AG09309 (cell line): ENCODE data around the gene BICC1.

Experiments used
- DNase-seq: peaks from one replicate; pipeline ENCODE4 v3.0.0-alpha.2; 2010; ENCODE audit warnings: low read depth
- H3K4me3 ChIP-seq: 2 replicates; pipeline ENCODE4 v1.5.1; 2011; ENCODE audit warnings: mild to moderate bottlenecking, low read depth, low read length, moderate library complexity; ENCODE audit not compliant: control insufficient read depth
- TF ChIP-seq, protein P1 (sequence below): IDR thresholded peaks from 2 replicates; pipeline ENCODE4 v1.5.1; 2011; ENCODE audit warnings: mild to moderate bottlenecking, low read depth, low read length, inconsistent platforms; ENCODE audit not compliant: insufficient read depth, control insufficient read depth; ENCODE audit errors: missing control alignments

The BICC1 gene

DNA sequence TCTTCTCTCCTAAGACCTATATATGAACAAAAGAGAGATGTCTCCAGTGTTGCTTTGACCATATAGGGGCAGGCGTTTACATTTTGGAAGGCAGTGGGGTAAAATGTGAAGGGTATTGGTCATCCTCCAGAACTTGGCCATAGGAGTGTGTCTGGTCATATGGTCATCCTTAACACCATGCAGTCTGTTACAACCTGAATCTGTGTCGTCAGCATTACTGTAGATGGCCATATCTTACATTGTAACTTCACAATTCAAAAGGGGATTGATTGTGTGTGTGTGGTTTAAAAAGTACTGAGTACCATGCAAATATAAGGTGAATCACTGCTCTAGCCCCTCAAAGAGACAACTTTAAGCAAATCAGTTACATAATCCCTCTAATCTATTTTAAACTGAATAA lies 311.7 kb downstream of the BICC1 start:
- no peak for DNase-seq
- TF ChIP-seq, protein P1, sequence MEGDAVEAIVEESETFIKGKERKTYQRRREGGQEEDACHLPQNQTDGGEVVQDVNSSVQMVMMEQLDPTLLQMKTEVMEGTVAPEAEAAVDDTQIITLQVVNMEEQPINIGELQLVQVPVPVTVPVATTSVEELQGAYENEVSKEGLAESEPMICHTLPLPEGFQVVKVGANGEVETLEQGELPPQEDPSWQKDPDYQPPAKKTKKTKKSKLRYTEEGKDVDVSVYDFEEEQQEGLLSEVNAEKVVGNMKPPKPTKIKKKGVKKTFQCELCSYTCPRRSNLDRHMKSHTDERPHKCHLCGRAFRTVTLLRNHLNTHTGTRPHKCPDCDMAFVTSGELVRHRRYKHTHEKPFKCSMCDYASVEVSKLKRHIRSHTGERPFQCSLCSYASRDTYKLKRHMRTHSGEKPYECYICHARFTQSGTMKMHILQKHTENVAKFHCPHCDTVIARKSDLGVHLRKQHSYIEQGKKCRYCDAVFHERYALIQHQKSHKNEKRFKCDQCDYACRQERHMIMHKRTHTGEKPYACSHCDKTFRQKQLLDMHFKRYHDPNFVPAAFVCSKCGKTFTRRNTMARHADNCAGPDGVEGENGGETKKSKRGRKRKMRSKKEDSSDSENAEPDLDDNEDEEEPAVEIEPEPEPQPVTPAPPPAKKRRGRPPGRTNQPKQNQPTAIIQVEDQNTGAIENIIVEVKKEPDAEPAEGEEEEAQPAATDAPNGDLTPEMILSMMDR, result no peak
- no peak overlapping the region for H3K4me3 ChIP-seq

DNA sequence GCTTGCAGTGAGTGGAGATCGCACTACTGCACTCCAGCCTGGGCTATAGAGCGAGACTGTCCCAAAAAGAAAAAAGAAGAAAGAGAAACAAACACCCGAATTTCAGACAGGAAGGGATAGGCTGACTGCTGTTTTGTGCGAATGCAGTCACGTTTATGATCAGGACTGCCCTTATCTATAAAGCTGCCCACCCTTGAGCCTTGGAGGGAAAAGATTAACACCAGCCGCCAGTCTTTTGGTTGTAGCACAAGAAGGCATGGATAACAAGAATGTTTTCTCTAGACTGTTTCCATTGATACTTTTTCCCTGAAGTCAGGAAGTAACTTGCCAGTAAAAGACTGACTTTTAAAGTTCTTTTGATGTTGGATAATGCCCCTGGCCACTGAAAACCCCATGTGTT lies 314.0 kb downstream of the BICC1 start:
- no peak for DNase-seq
- TF ChIP-seq, protein P1, result no peak
- no peak overlapping the region for H3K4me3 ChIP-seq

DNA sequence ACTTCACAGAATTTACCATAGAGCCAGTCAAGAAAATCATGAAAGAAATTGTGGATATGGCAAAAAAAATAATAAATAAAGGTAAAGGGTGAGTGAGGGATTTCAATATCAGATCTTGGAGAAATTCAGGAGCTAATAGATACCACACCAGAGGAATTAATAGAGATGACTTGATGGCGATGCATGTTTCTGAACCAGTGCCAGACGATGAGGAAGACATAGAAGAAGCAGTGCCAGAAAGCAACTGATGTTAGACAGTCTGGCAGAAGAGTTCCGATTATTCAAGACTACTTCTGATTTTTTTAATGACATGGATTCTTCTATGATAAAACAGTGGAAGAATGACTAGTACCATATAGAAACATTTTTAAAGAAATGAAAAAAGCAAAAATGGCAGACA lies 314.7 kb downstream of the BICC1 start:
- TF ChIP-seq, protein P1, result no peak
- no peak for DNase-seq
- no peak overlapping the region for H3K4me3 ChIP-seq

DNA sequence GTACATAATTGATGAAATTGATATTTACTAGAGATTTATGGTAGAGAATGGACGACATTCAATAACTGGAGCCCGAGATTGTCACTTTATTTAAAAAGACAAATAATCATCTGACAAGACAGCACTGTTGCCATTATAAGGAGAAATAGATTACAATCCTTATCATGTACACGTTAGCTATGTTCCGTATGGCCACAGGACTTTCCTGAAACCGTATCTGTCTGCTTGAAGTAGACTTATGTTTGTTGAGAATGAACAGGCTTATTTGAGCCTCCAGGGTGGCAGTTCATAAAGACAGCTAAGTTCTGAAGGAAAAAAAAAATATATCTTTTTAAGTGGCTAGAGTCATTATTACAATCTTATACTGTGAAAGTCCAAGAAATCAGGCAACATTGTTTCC lies 317.2 kb downstream of the BICC1 start:
- DNase-seq, result no peak
- TF ChIP-seq, protein P1, result no peak
- no peak overlapping the region for H3K4me3 ChIP-seq

DNA sequence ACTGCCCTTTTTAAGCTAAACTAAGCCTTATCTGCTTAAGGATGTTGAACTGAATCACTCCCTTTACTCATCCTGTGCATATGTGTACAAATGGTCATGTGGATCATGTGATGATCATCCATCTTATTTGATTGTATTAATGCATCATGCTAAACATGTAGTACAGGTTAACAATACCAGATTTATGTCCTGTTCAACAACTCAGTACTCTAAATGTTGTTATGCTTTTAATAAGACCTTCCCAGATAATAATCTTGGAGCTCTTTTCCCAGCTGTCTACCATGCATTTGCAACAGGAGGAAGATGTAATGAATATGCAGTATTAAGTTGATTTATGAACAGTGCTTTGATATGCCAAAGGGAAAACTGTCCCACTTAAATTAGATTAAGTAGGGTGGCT lies 318.0 kb downstream of the BICC1 start:
- no peak overlapping the region for H3K4me3 ChIP-seq
- no peak for DNase-seq
- TF ChIP-seq, protein P1, result no peak

DNA sequence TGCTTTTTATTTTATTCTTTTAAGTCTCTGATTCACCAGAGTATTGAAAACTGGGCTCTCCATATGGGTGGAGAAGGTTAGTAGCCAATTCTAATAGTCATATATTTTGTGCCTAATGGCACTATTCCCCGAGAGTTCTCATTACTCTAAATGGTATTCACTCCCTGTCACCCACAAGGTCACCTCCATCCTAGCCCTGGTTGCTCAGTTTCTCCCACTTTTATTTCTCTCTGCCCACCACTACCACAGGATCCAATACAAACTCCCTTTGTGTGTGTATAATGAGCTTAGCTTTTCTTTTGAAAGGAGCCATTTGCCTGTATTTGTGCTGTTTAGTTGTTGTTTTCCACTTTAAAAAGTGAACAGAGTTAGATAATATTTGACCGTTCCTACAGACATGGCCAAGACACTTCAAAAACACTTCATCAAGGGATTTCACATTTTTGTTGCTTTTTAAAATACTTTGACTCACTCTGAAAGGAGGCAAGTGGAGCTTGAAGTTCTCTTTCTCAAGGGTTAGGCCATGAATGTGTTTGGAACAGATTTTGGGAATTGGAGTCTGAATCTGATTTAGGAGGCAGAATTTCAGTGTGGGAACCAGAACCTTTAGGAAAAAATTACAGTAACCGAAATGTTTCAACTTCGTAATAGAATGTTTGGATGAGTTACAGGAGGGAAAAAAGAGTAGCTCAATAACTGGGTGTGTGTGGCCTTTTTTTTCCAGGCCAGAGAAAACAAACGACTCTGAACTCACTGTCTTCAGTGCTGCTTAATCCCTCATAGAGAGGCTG lies 321.3 kb downstream of the BICC1 start:
- TF ChIP-seq, protein P1, result no peak
- H3K4me3 ChIP-seq, result no peak overlapping the region
- no peak for DNase-seq
